Measurements from ENCODE around the gene GPX2. TPM values are rescaled to one million over a fixed set of nuclear protein-coding genes. Genes with fewer than 3 reads are reported as not detected.

Gene GPX2
- total and polyA plus RNA-seq, 10 of the 15 experiments (the other 5 are each of a cell fraction or from before 2014, with no cell fraction given), result not detected

GRCh38 chr14:64954491-64955240 lies 12.1 kb upstream of the GPX2 start (continued):
- TF ChIP-seq PKNOX1 (IDR thresholded peaks at IDR 0.05) (no peak), ZNF274 (IDR thresholded peaks at IDR 0.05; ENCODE audit: insufficient read depth, insufficient read length) (no peak)

- CTCF ChIA-PET, result interaction anchor here (0.5 to 2.9 kb wide), 9 partner anchors 9 to 43 kb away, joined by 3 to 12 read pairs (median 5); partner anchors contain the start of genes FNTB and GPX2
- RAD21 ChIA-PET (ENCODE audit: unreplicated experiment), result interaction anchor here (1.1 to 1.8 kb wide), 5 partner anchors 10 to 149 kb away, joined by 3 to 6 read pairs (median 4); partner anchors contain the start of genes FNTB and MAX
- POLR2A ChIA-PET, result interaction anchor here (0.9 to 2.0 kb wide), 3 partner anchors 10 to 39 kb away, joined by 3 to 9 read pairs (median 4); partner anchors contain the start of gene CHURC1
- in situ Hi-C loops (cut with MboI) (no loop called here), intact Hi-C loops (cut with micrococcal nuclease; ENCODE audit: unreplicated experiment) (no loop called here)
- 97% methylated on average over 6 of the region's 6 CpGs for WGBS (ENCODE audit: insufficient coverage, insufficient replicate concordance, low lambda C conversion rate, missing lambda C conversion rate)
- H3K4me3 ChIP-seq, result no peak overlapping the region
- no peak overlapping the region for H3K27ac ChIP-seq (ENCODE audit: control insufficient read depth, insufficient read depth)
- FAIRE-seq (no peak), DNase-seq (ENCODE audit: low read depth, low spot score) (no peak), ATAC-seq (no peak)
- SMC1A ChIA-PET (ENCODE audit: uncharacterized antibody, unreplicated experiment), result interaction anchor here (0.8 to 3.3 kb wide), 10 partner anchors 9 to 62 kb away, joined by 3 to 13 read pairs (median 6); partner anchors contain the start of genes CHURC1 and FNTB
- no peaks in the 10 kb centered on the region for H3K9me3 ChIP-seq (replicated peaks; ENCODE audit: control insufficient read depth, insufficient read depth, low read length)
- H2AFZ ChIP-seq (ENCODE audit: control insufficient read depth, low read depth, low read length), result no peak overlapping the region
- H3K36me3 ChIP-seq (ENCODE audit: control insufficient read depth in 2 of 2, insufficient read depth in 2 of 2, low read length in 1 of 2), result no peaks in the 10 kb centered on the region
- no peaks in the 10 kb centered on the region for H4K20me1 ChIP-seq (ENCODE audit: control insufficient read depth, insufficient read depth)
- H3K79me2 ChIP-seq (ENCODE audit: control insufficient read depth, insufficient read depth, low read length), result no peaks in the 10 kb centered on the region
- no peak for TF ChIP-seq ZBTB11 (CRISPR knock-in tag; IDR thresholded peaks at IDR 0.05)
- TF ChIP-seq MTA2 (IDR thresholded peaks at IDR 0.05; ENCODE audit: low read depth), result no peak
- TF ChIP-seq MTA3 (IDR thresholded peaks at IDR 0.05; ENCODE audit: borderline replicate concordance, low read length), result no peak
- no peak for TF ChIP-seq MEF2B (IDR thresholded peaks at IDR 0.05; ENCODE audit: partially characterized antibody, poor library complexity, severe bottlenecking)
- TF ChIP-seq USF1 (IDR thresholded peaks at IDR 0.05; ENCODE audit: borderline replicate concordance, extremely low read length, insufficient read depth, low read depth, low read length), result no peak
- no peak for TF ChIP-seq IKZF2 (IDR thresholded peaks at IDR 0.05)
- TF ChIP-seq TBL1XR1 (IDR thresholded peaks at IDR 0.05; ENCODE audit: low read depth, low read length), result no peak
- TF ChIP-seq CBX3 (IDR thresholded peaks at IDR 0.05; ENCODE audit: borderline replicate concordance, low read depth), result no peak
- TF ChIP-seq ATF7 (IDR thresholded peaks at IDR 0.05; ENCODE audit: low read depth), result no peak
- no peak for TF ChIP-seq ETV6 (conservative IDR thresholded peaks at IDR 0.05 in 1 of 2, IDR thresholded peaks at IDR 0.05 in 1 of 2; ENCODE audit: borderline replicate concordance in 1 of 2, low read depth in 1 of 2)
- TF ChIP-seq SPI1 (IDR thresholded peaks at IDR 0.05; ENCODE audit: borderline replicate concordance, insufficient read depth, low read depth, low read length), result no peak
- TF ChIP-seq PML (IDR thresholded peaks at IDR 0.05; ENCODE audit: low read length), result no peak
- TF ChIP-seq RAD51 (IDR thresholded peaks at IDR 0.05), result no peak
- TF ChIP-seq POLR2AphosphoS5 (IDR thresholded peaks at IDR 0.05; ENCODE audit: low read length), result no peak
- TF ChIP-seq MYB (IDR thresholded peaks at IDR 0.05; ENCODE audit: borderline replicate concordance, low read depth, low read length), result no peak
- H3K9ac ChIP-seq (ENCODE audit: control insufficient read depth, insufficient read depth, low read length), result no peak overlapping the region
- no peak overlapping the region for H3K4me2 ChIP-seq (ENCODE audit: control insufficient read depth, insufficient read depth)
- H3K27me3 ChIP-seq (replicated peaks in 1 of 2; ENCODE audit: control insufficient read depth in 2 of 2, insufficient read depth in 2 of 2, low read length in 1 of 2), result no peaks in the 10 kb centered on the region
- no TSS peak for BruUV-seq (replicated peaks)
- H3K4me1 ChIP-seq (ENCODE audit: control insufficient read depth, insufficient read depth, low read length), result peaks cover 19% of the 10 kb centered on the region
These were observed 11.1 kb upstream of the GPX2 start for GRCh38 chr14:64953661-64954060.

Data from GM12878 (cell line).